ENCODE measurements around the gene PBX4. TPM values are rescaled to one million over a fixed set of nuclear protein-coding genes. Genes with fewer than 3 reads are reported as not detected.

Gene PBX4
- total and polyA plus RNA-seq, 11 donors: 0.43 to 0.69 (median 0.53) TPM; not detected in 8

DNA sequence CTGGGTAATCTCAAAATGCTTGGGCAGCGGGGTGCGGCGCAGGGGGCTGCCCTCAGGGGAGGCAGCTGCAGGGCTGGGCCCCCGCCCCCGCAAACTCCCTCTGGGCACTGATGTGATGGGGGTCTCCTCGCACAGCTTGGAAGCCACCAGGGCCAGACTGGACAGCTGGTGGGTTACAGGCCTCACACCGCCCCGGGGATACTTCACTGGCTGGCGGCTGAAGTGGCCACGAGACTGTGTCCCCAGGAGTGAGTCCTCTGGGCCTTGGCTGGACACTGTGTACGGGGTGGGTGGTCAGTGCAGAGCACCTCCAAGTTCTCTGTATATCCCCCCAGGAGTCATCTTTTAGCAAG is 11.6 kb upstream of the PBX4 start:
- Histone ChIP-seq H3K27me3 (peaks cover 0 to 27% (median 10%) of the 10 kb centered on the region in 9 donors), H3K27ac (no peak overlapping the region), H3K9me3 (no peaks in the 10 kb centered on the region), H3K4me1 (peaks cover 0 to 16% (median 10%) of the 10 kb centered on the region in 12 donors), H3K36me3 (peaks cover 0 to 54% (median 6%) of the 10 kb centered on the region in 9 donors), H3K4me3 (no peak overlapping the region)
- DNase-seq: no peak
- intact Hi-C loops (cut with DNase I): loop anchor here in 1 of 10 donors (5.0 kb wide), 1 partner anchor 73 kb away; no protein-coding TSS in a partner anchor
- no peak for ATAC-seq
- TF ChIP-seq POLR2A (IDR thresholded peaks at IDR 0.05): no peak
- TF ChIP-seq, protein P1, sequence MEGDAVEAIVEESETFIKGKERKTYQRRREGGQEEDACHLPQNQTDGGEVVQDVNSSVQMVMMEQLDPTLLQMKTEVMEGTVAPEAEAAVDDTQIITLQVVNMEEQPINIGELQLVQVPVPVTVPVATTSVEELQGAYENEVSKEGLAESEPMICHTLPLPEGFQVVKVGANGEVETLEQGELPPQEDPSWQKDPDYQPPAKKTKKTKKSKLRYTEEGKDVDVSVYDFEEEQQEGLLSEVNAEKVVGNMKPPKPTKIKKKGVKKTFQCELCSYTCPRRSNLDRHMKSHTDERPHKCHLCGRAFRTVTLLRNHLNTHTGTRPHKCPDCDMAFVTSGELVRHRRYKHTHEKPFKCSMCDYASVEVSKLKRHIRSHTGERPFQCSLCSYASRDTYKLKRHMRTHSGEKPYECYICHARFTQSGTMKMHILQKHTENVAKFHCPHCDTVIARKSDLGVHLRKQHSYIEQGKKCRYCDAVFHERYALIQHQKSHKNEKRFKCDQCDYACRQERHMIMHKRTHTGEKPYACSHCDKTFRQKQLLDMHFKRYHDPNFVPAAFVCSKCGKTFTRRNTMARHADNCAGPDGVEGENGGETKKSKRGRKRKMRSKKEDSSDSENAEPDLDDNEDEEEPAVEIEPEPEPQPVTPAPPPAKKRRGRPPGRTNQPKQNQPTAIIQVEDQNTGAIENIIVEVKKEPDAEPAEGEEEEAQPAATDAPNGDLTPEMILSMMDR (IDR thresholded peaks at IDR 0.05): no peak
- WGBS, 4 donors: 97 to 100% (median 99%) methylated on average over 7 to 11 of the region's 11 CpGs

- peak in 3 of 4 donors; percentile 23 to 46 (median 31) for ATAC-seq
Measured at GRCh38 chr19:19628501-19629134, 10.1 kb upstream of the PBX4 start.

DNA sequence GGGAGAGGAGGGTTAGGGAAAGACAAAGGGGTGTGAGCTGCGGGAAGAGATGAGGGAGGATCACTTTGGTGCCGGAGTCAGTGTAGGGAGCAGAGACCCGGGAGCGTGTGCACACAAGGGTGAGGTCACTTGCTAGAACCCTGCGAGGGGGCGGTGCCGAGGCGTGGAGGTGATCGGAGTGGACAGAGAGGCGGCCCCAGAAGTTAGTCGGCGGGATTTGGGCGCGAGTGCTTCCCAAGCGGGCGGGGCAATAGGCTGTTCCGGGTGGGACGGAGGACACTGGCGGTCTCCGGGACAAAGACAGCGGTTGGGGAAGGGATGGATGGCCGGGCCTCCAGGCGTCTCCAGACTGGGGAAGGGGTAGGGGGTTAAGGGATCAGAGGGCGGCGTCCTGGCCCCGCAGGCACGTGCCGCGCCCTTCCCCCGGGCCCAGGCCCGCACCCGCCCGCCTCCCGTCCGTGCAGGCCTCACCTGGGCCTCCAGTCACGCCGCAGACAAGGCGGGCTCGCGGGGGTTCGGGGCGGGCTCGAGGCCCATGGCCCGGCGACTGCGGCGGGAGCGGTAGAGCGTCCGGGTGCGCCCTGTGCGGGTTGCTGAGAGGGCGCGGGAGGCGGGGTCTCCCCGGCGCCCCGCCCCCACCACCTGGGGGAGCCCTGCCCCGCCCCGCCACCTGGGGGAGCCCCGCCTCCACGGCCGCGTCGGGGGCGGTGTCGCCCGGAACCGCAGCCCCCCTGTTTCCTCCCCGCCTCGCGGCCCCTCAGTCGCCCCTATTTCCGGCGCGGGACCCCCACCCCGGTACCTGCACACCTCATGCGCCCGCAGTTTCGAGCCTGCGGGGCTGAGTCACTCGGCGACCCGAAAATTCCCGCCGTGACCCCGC is 9.4 kb upstream of the PBX4 start, which contains the start of gene LPAR2:
Gene LPAR2 (minus strand): TSS at position 600 of the 880 bp plus-strand sequence. CDS start 945 bp downstream, outside the sequence.
- peak within 1 kb of the TSS in 1 of 12 donors; percentile 58 for H3K27ac ChIP-seq
- no peak for TF ChIP-seq POLR2A (IDR thresholded peaks at IDR 0.05)
- TF ChIP-seq, protein P1 (IDR thresholded peaks at IDR 0.05): no peak
- H3K27me3 ChIP-seq: peaks cover 0 to 27% (median 10%) of the 10 kb centered on the region in 9 donors
- WGBS, 4 donors: 4 to 14% (median 5%) methylated on average over 27 to 87 of the region's 87 CpGs
- intact Hi-C loops (cut with DNase I): no loop called here
- ATAC-seq: peak in 3 of 4 donors; percentile 22 to 55 (median 55)
- DNase-seq: peak in 1 of 5 donors; percentile 28
- no peaks in the 10 kb centered on the region for H3K9me3 ChIP-seq
- peak within 1 kb of the TSS; percentile 20 to 60 (median 46) for H3K4me3 ChIP-seq
- peaks cover 0 to 33% (median 0%) of the 10 kb centered on the region in 9 donors for H3K36me3 ChIP-seq
- peaks cover 0 to 16% (median 10%) of the 10 kb centered on the region in 12 donors for H3K4me1 ChIP-seq

More at GRCh38 chr19:19628501-19629134, 10.1 kb upstream of the PBX4 start:
- WGBS, 4 donors: 14 to 39% (median 20%) methylated on average over 26 to 51 of the region's 51 CpGs
- peaks cover 0 to 27% (median 10%) of the 10 kb centered on the region in 9 donors for H3K27me3 ChIP-seq
- no peak for DNase-seq
- no peak for TF ChIP-seq POLR2A (IDR thresholded peaks at IDR 0.05)
- TF ChIP-seq, protein P1 (IDR thresholded peaks at IDR 0.05): no peak
- H3K4me3 ChIP-seq: peak overlapping the region; percentile 20 to 60 (median 46)
- intact Hi-C loops (cut with DNase I): no loop called here
- peak overlapping the region in 1 of 12 donors; percentile 17 for H3K27ac ChIP-seq
- H3K36me3 ChIP-seq: peaks cover 0 to 40% (median 0%) of the 10 kb centered on the region in 9 donors
- H3K4me1 ChIP-seq: peaks cover 0 to 16% (median 10%) of the 10 kb centered on the region in 12 donors
- no peaks in the 10 kb centered on the region for H3K9me3 ChIP-seq

Data from heart left ventricle (tissue), 16 donors.